ENCODE results near the gene FRY. TPM values are rescaled to one million over a fixed set of nuclear protein-coding genes. Genes with fewer than 3 reads are reported as not detected.

Gene FRY
- total and polyA plus RNA-seq, 9 of the 15 experiments (the other 6 are each of a cell fraction or from before 2014, with no cell fraction given), result 0.03 to 0.31 (median 0.11) TPM; not detected in 3

- H3K27me3 ChIP-seq (ENCODE audit: control insufficient read depth in 2 of 2, insufficient read depth in 2 of 2, low read length in 2 of 2), result peaks cover 0 to 4% of the 10 kb centered on the region in 2 experiments; a peak in 1 of 5 replicates
- H3K9ac ChIP-seq (ENCODE audit: insufficient read depth in 1 of 2, low read depth in 2 of 2, low read length in 2 of 2), result no peak overlapping the region
- no peak overlapping the region for H3K4me2 ChIP-seq (ENCODE audit: insufficient read depth, low read length)
- no peak overlapping the region for H2AFZ ChIP-seq (ENCODE audit: low read depth, low read length)
- H3K9me1 ChIP-seq (ENCODE audit: control insufficient read depth, insufficient read depth, low read length), result no peaks in the 10 kb centered on the region
- 10% methylated on average over 5 of the region's 5 CpGs for WGBS (ENCODE audit: insufficient coverage, low coverage, missing lambda C conversion rate)
- H3K27ac ChIP-seq (ENCODE audit: extremely low read depth, low read depth, low read length), result no peak overlapping the region
- intact Hi-C loops (cut with micrococcal nuclease) (no loop called here), in situ Hi-C loops (cut with MboI) (no loop called here)
- no peaks in the 10 kb centered on the region for H3K36me3 ChIP-seq (ENCODE audit: control insufficient read depth, insufficient read depth, low read length)
- no peak for DNase-seq (ENCODE audit: extremely low read depth in 1 of 4, low spot score in 3 of 4)
- no peak for FAIRE-seq
- no peaks in the 10 kb centered on the region for H4K20me1 ChIP-seq (replicated peaks; ENCODE audit: control insufficient read depth, insufficient read depth, low read length)
- POLR2A ChIA-PET, result no interaction called here
- BruUV-seq (replicated peaks), result no TSS peak
- TF ChIP-seq HOXB6 (CRISPR knock-in tag; IDR thresholded peaks at IDR 0.05; ENCODE audit: borderline replicate concordance) (no peak), ARID2 (IDR thresholded peaks at IDR 0.05) (no peak), PHF8 (IDR thresholded peaks at IDR 0.05; ENCODE audit: borderline replicate concordance, low read length) (no peak), FIP1L1 (IDR thresholded peaks at IDR 0.05; ENCODE audit: low read depth, low read length, poor library complexity, severe bottlenecking) (no peak), SRSF3 (IDR thresholded peaks at IDR 0.05; ENCODE audit: insufficient read depth, low read length) (no peak)
- TF ChIP-seq, protein P1, sequence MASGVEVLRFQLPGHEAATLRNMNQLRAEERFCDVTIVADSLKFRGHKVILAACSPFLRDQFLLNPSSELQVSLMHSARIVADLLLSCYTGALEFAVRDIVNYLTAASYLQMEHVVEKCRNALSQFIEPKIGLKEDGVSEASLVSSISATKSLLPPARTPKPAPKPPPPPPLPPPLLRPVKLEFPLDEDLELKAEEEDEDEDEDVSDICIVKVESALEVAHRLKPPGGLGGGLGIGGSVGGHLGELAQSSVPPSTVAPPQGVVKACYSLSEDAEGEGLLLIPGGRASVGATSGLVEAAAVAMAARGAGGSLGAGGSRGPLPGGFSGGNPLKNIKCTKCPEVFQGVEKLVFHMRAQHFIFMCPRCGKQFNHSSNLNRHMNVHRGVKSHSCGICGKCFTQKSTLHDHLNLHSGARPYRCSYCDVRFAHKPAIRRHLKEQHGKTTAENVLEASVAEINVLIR (CRISPR knock-in tag; IDR thresholded peaks at IDR 0.05), result no peak
- no peaks in the 10 kb centered on the region for H3K4me1 ChIP-seq (replicated peaks in 1 of 2; ENCODE audit: control insufficient read depth in 2 of 2, insufficient read depth in 2 of 2, low read length in 2 of 2)
- H3K4me3 ChIP-seq, result no peak overlapping the region
- CTCF ChIA-PET (ENCODE audit: low intra/inter-chr PET ratio), result no interaction called here
- no peak for ATAC-seq
- no peaks in the 10 kb centered on the region for H3K79me2 ChIP-seq (ENCODE audit: control insufficient read depth, insufficient read depth, low read length)
- H3K9me3 ChIP-seq (replicated peaks; ENCODE audit: control insufficient read depth, insufficient read depth, low read depth, low read length), result no peaks in the 10 kb centered on the region
These were observed 193.3 kb downstream of the FRY start for GRCh38 chr13:32224916-32225315.

All from K562 (cell line).